Retinal pigment epithelial cell (primary cell): Measurements from ENCODE around the gene AMIGO2.
"Not testable (repeated sequence)": the region's sequence is repeated elsewhere in the genome, so short reads cannot be mapped to it uniquely, and the experiment has no call there.

Source experiments
- DNase-seq: peaks from one replicate; pipeline ENCODE4 v3.0.0-alpha.2; 2010; ENCODE audit warnings: low read depth
- H3K4me3 ChIP-seq: 2 replicates; pipeline ENCODE4 v1.5.1; 2011; ENCODE audit warnings: mild to moderate bottlenecking, low read length, control low read depth, moderate library complexity
- CTCF ChIP-seq: conservative IDR thresholded peaks from 2 replicates; pipeline ENCODE4 v1.5.1; 2011; ENCODE audit warnings: low read depth, low read length, control low read depth, inconsistent platforms

The AMIGO2 gene

GRCh38 chr12:47067176-47067575 is 12.6 kb downstream of the AMIGO2 start:
- no peak overlapping the region for H3K4me3 ChIP-seq
- no peak for TF ChIP-seq CTCF
- no peak for DNase-seq

GRCh38 chr12:47066278-47067025 is 13.3 kb downstream of the AMIGO2 start:
- DNase-seq = no peak

GRCh38 chr12:47065546-47065945 is 14.2 kb downstream of the AMIGO2 start:
- H3K4me3 ChIP-seq = no peak overlapping the region
- no peak for DNase-seq
- TF ChIP-seq CTCF = no peak

More at GRCh38 chr12:47066278-47067025, 13.3 kb downstream of the AMIGO2 start:
- TF ChIP-seq CTCF = no peak
- no peak overlapping the region for H3K4me3 ChIP-seq

- DNase-seq, H3K4me3 ChIP-seq: not testable (repeated sequence)
Measured at GRCh38 chr12:47058640-47059039, 21.1 kb downstream of the AMIGO2 start.

GRCh38 chr12:47056944-47057343 is 22.8 kb downstream of the AMIGO2 start:
- H3K4me3 ChIP-seq, DNase-seq: not testable (repeated sequence)

- not testable (repeated sequence) for DNase-seq
Measured at GRCh38 chr12:47055856-47056255, 23.9 kb downstream of the AMIGO2 start.

GRCh38 chr12:47054659-47055058 is 25.1 kb downstream of the AMIGO2 start:
- H3K4me3 ChIP-seq = no peak overlapping the region
- DNase-seq = no peak
- no peak for TF ChIP-seq CTCF

More at GRCh38 chr12:47055856-47056255, 23.9 kb downstream of the AMIGO2 start:
- not testable (repeated sequence) for H3K4me3 ChIP-seq

- no peak overlapping the region for H3K4me3 ChIP-seq
- no peak for TF ChIP-seq CTCF
Measured at GRCh38 chr12:47053961-47054360, 25.8 kb downstream of the AMIGO2 start.

GRCh38 chr12:47052274-47052673 is 27.5 kb downstream of the AMIGO2 start:
- no peak for DNase-seq
- no peak overlapping the region for H3K4me3 ChIP-seq
- TF ChIP-seq CTCF = no peak

More at GRCh38 chr12:47053961-47054360, 25.8 kb downstream of the AMIGO2 start:
- DNase-seq = no peak

- H3K4me3 ChIP-seq, DNase-seq: not testable (repeated sequence)
Measured at GRCh38 chr12:47051291-47051690, 28.5 kb downstream of the AMIGO2 start.
